SK-N-SH (cell line): Measurements from ENCODE around the gene RAD51B. TPM values are rescaled to one million over a fixed set of nuclear protein-coding genes. Genes with fewer than 3 reads are reported as not detected.

Experiments
- CTCF ChIA-PET: fragments of 300-600, 350-600 bp; formaldehyde crosslinking; extraction: SDS; loops from one replicate; lab custom pipeline; 2021; lab: Yijun Ruan, JAX
- POLR2A ChIA-PET: fragments of 350-600 bp; sonication (Branson Sonifier 250); formaldehyde crosslinking; extraction: SDS; loops from one replicate; lab custom pipeline; 2020; ENCODE audit warnings: antibody characterized with exemption, inconsistent platforms; lab: Yijun Ruan, JAX
- DNase-seq: peaks from one replicate; pipeline ENCODE4 v3.0.0; 2012
- H2AFZ ChIP-seq: fragments of 200-600 bp; sonication (generic); 2 replicates; pipeline ENCODE4 v1.8.1; 2016; ENCODE audit warnings: antibody characterized with exemption, mild to moderate bottlenecking, low read depth
- H3F3A ChIP-seq: fragments of 200-600 bp; sonication (generic); replicated peaks from 2 replicates; pipeline ENCODE3; 2016; ENCODE audit warnings: antibody characterized with exemption, mild to moderate bottlenecking; ENCODE audit not compliant: insufficient read depth
- H3K27ac ChIP-seq, 2 experiments: fragments of 200-500 bp in 1 of 2; fragments of 200-600 bp in 1 of 2; sonication (Bioruptor generic) in 1 of 2; sonication (generic), shearing (Covaris generic) in 1 of 2; 2 replicates each; pipeline versions ENCODE4 v1.5.1 to v1.6.1; 2014 to 2016; ENCODE audit warnings: low read depth in 2 of 2, inconsistent platforms in 1 of 2, low read length in 1 of 2, mild to moderate bottlenecking in 1 of 2, mixed read lengths in 1 of 2
- H3K27me3 ChIP-seq: fragments of 200-600 bp; sonication (generic), shearing (Covaris generic); 2 replicates; pipeline ENCODE4 v1.6.1; 2016; ENCODE audit warnings: mixed run types; ENCODE audit not compliant: insufficient read depth
- H3K36me3 ChIP-seq, 2 experiments: fragments of 200-500 bp in 1 of 2; fragments of 200-600 bp in 1 of 2; sonication (Bioruptor generic) in 1 of 2; sonication (generic) in 1 of 2; replicated peaks in 1 of 2; 2 replicates each; pipeline versions ENCODE3 to v1.5.1; 2014 to 2016; ENCODE audit warnings: low read length in 1 of 2, mild to moderate bottlenecking in 1 of 2; ENCODE audit not compliant: insufficient read depth in 2 of 2, control insufficient read depth in 1 of 2
- H3K4me1 ChIP-seq, 2 experiments: fragments of 200-500 bp in 1 of 2; fragments of 200-600 bp in 1 of 2; sonication (Bioruptor generic) in 1 of 2; sonication (generic), shearing (Covaris generic) in 1 of 2; 2 replicates each; pipeline versions ENCODE4 v1.5.1 to v1.6.1; 2014 to 2016; ENCODE audit warnings: low read depth in 1 of 2, low read length in 1 of 2, mixed run types in 1 of 2; ENCODE audit not compliant: insufficient read depth in 2 of 2, control insufficient read depth in 1 of 2
- H3K4me2 ChIP-seq: fragments of 200-600 bp; sonication (generic), shearing (Covaris generic); 2 replicates; pipeline ENCODE4 v1.6.1; 2017; ENCODE audit warnings: mixed run types
- H3K4me3 ChIP-seq, 2 experiments: fragments of 200-500 bp in 1 of 2; fragments of 200-600 bp in 1 of 2; sonication (Bioruptor generic) in 1 of 2; sonication (generic), shearing (Covaris generic) in 1 of 2; 2 replicates each; pipeline versions ENCODE4 v1.5.1 to v1.8.1; 2014 to 2016; ENCODE audit warnings: low read depth in 2 of 2, inconsistent platforms in 1 of 2, low read length in 1 of 2, mild to moderate bottlenecking in 1 of 2, mixed read lengths in 1 of 2, moderate library complexity in 1 of 2
- H3K79me2 ChIP-seq: fragments of 200-600 bp; sonication (generic); 2 replicates; pipeline ENCODE4 v1.8.1; 2017; ENCODE audit warnings: mild to moderate bottlenecking; ENCODE audit not compliant: insufficient read depth
- H3K9ac ChIP-seq: fragments of 200-600 bp; sonication (generic); 2 replicates; pipeline ENCODE4 v1.6.1; 2017; ENCODE audit warnings: mixed run types
- H3K9me2 ChIP-seq: fragments of 200-600 bp; sonication (generic); 2 replicates; pipeline ENCODE4 v1.6.1; 2017; ENCODE audit warnings: mixed run types
- H3K9me3 ChIP-seq: fragments of 200-600 bp; sonication (generic); 2 replicates; pipeline ENCODE4 v1.6.1; 2017; ENCODE audit warnings: mixed run types, mild to moderate bottlenecking, moderate library complexity
- H4K20me1 ChIP-seq: fragments of 200-600 bp; sonication (generic); 2 replicates; pipeline ENCODE4 v1.6.1; 2017; ENCODE audit warnings: mild to moderate bottlenecking, mixed run types; ENCODE audit not compliant: insufficient read depth
- CHD2 ChIP-seq: fragments of 150-350 bp; IDR thresholded peaks from 2 replicates; pipeline ENCODE4 v1.6.1; 2018; ENCODE audit warnings: low read length; ENCODE audit not compliant: partially characterized antibody
- EZH2phosphoT487 ChIP-seq: fragments of 200-600 bp; sonication (generic); IDR thresholded peaks from 2 replicates; pipeline ENCODE4 v1.6.1; 2017; ENCODE audit warnings: low read depth, mixed run types, mild to moderate bottlenecking, antibody characterized with exemption, moderate library complexity, borderline replicate concordance
- NFIC ChIP-seq: IDR thresholded peaks from 2 replicates; pipeline ENCODE4 v1.4.0; 2012; ENCODE audit warnings: borderline replicate concordance
- NRF1 ChIP-seq: IDR thresholded peaks from 2 replicates; pipeline ENCODE4 v1.6.1; 2012; ENCODE audit warnings: low read depth, mild to moderate bottlenecking, low read length
- POLR2AphosphoS5 ChIP-seq: IDR thresholded peaks from 2 replicates; pipeline ENCODE4 v1.6.1; 2012; ENCODE audit warnings: low read depth, low read length
- RCOR1 ChIP-seq: fragments of 150-350 bp; IDR thresholded peaks from 2 replicates; pipeline ENCODE4 v1.6.1; 2017; ENCODE audit warnings: antibody characterized with exemption, low read length
- RFX5 ChIP-seq: IDR thresholded peaks from 2 replicates; pipeline ENCODE4 v1.6.1; 2012; ENCODE audit warnings: mild to moderate bottlenecking, improper control_type of control experiment, low read length
- SIN3A ChIP-seq: IDR thresholded peaks from 2 replicates; pipeline ENCODE4 v1.6.1; 2012; ENCODE audit warnings: low read depth, mild to moderate bottlenecking, low read length, moderate library complexity, borderline replicate concordance
- SMC3 ChIP-seq: IDR thresholded peaks from 2 replicates; pipeline ENCODE4 v1.6.1; 2012; ENCODE audit warnings: low read depth, low read length, improper control_type of control experiment
- TAF1 ChIP-seq: IDR thresholded peaks from 2 replicates; pipeline ENCODE4 v1.6.1; 2012; ENCODE audit warnings: low read depth, mild to moderate bottlenecking, low read length, moderate library complexity, borderline replicate concordance
- TEAD4 ChIP-seq: IDR thresholded peaks from 2 replicates; pipeline ENCODE4 v1.4.0; 2012; ENCODE audit warnings: mild to moderate bottlenecking, borderline replicate concordance; ENCODE audit not compliant: insufficient read depth
- WGBS: methylation state at CpG from one replicate; pipeline ENCODE4 v1.1.6; 2017; ENCODE audit warnings: low lambda C conversion rate; 5-methylcytosine and 5-hydroxymethylcytosine counted together
- polyA plus RNA-seq, 3 experiments: library from polyadenylated mRNA; depleted of rRNA; stranded (reverse); fragments of >200 nt; gene quantifications; 2 replicates each; pipeline ENCODE4 v1.2.3, GENCODE V29; 2012
- TF ChIP-seq, protein P1 (sequence below): fragments of 200-600 bp; sonication (generic); IDR thresholded peaks from 2 replicates; pipeline ENCODE4 v1.6.1; 2017; ENCODE audit warnings: antibody characterized with exemption, mild to moderate bottlenecking, moderate library complexity
- TF ChIP-seq, protein P2 (sequence below): IDR thresholded peaks from 2 replicates; pipeline ENCODE4 v1.4.0; 2012; ENCODE audit warnings: low read depth, borderline replicate concordance

The RAD51B gene
- polyA plus RNA-seq, 1 of the 3 experiments (the other 2 are of a cell fraction): 6.0 TPM

- Histone ChIP-seq H3K36me3 (no peaks in the 10 kb centered on the region), H3K4me3 (no peak overlapping the region), H3K9me3 (no peaks in the 10 kb centered on the region; the same call in 1 of the 2 replicates), H3K27ac (no peak overlapping the region), H2AFZ (no peak overlapping the region), H3K9ac (no peak overlapping the region), H3K4me1 (peaks cover 0 to 8% of the 10 kb centered on the region in 2 experiments; a peak in 3 of 4 replicates), H3K79me2 (no peaks in the 10 kb centered on the region), H4K20me1 (no peaks in the 10 kb centered on the region), H3F3A (peaks cover 2% of the 10 kb centered on the region), H3K27me3 (no peaks in the 10 kb centered on the region), H3K9me2 (no peaks in the 10 kb centered on the region), H3K4me2 (no peak overlapping the region)
- ChIA-PET CTCF (interaction anchor here (5.1 kb wide), 1 partner anchor 9 kb away, joined by 55 read pairs; no protein-coding TSS in a partner anchor), POLR2A (no interaction called here)
- 94% methylated on average over 2 of the region's 2 CpGs for WGBS
- DNase-seq: no peak
- TF ChIP-seq, protein P1, sequence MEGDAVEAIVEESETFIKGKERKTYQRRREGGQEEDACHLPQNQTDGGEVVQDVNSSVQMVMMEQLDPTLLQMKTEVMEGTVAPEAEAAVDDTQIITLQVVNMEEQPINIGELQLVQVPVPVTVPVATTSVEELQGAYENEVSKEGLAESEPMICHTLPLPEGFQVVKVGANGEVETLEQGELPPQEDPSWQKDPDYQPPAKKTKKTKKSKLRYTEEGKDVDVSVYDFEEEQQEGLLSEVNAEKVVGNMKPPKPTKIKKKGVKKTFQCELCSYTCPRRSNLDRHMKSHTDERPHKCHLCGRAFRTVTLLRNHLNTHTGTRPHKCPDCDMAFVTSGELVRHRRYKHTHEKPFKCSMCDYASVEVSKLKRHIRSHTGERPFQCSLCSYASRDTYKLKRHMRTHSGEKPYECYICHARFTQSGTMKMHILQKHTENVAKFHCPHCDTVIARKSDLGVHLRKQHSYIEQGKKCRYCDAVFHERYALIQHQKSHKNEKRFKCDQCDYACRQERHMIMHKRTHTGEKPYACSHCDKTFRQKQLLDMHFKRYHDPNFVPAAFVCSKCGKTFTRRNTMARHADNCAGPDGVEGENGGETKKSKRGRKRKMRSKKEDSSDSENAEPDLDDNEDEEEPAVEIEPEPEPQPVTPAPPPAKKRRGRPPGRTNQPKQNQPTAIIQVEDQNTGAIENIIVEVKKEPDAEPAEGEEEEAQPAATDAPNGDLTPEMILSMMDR: no peak
- TF ChIP-seq EZH2phosphoT487 (no peak), RCOR1 (no peak), CHD2 (no peak), RFX5 (no peak), SMC3 (no peak), POLR2AphosphoS5 (no peak)
Measured at GRCh38 chr14:67935371-67935770, 115.8 kb downstream of the RAD51B start.

DNA sequence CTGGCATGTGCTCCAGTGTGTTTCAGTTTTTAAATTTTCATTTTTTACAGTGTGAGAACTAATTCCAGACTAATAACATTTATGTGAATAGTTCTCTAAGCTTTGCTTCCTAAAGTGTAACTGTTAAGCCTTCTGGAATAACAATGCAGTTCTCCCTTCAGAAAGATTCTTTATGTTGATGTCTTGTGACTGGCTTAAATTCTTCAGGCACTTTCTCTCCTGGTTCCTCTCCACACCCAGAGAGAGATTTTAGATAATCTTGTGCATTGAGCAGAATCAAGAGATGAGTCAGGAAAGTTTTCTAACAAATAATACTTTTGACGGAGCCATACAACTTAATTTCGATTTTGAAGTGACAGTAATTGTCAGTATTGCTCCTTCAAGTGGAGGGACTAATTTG, 118.5 kb downstream of the RAD51B start:
- no peak overlapping the region for H3K4me3 ChIP-seq
- no peaks in the 10 kb centered on the region for H3K36me3 ChIP-seq
- no peaks in the 10 kb centered on the region for H3K9me3 ChIP-seq
- H3K27me3 ChIP-seq: no peaks in the 10 kb centered on the region
- WGBS: 92% methylated on average over 2 of the region's 2 CpGs
- H3K79me2 ChIP-seq: no peaks in the 10 kb centered on the region
- H3K27ac ChIP-seq: no peak overlapping the region
- ChIA-PET POLR2A (no interaction called here), CTCF (interaction anchor here (1.1 to 1.3 kb wide), 2 partner anchors 104 to 879 kb away, joined by 3 read pairs; no protein-coding TSS in a partner anchor)
- no peak for DNase-seq
- peaks cover 0 to 25% of the 10 kb centered on the region in 2 experiments; a peak in 3 of 4 replicates for H3K4me1 ChIP-seq
- no peak overlapping the region for H3K9ac ChIP-seq
- TF ChIP-seq NFIC (no peak), RFX5 (no peak), NRF1 (no peak), TAF1 (no peak), SIN3A (no peak), SMC3 (no peak), EZH2phosphoT487 (no peak), TEAD4 (no peak), CHD2 (no peak)
- TF ChIP-seq, protein P2, sequence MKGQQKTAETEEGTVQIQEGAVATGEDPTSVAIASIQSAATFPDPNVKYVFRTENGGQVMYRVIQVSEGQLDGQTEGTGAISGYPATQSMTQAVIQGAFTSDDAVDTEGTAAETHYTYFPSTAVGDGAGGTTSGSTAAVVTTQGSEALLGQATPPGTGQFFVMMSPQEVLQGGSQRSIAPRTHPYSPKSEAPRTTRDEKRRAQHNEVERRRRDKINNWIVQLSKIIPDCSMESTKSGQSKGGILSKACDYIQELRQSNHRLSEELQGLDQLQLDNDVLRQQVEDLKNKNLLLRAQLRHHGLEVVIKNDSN: no peak
- peaks cover 13% of the 10 kb centered on the region for H3F3A ChIP-seq
- H3K4me2 ChIP-seq: no peak overlapping the region
- no peak overlapping the region for H2AFZ ChIP-seq
- no peaks in the 10 kb centered on the region for H3K9me2 ChIP-seq
- no peaks in the 10 kb centered on the region for H4K20me1 ChIP-seq
